PC-3 (cell line): ENCODE measurements around the gene H2AZ2. TPM values are rescaled to one million over a fixed set of nuclear protein-coding genes. Genes with fewer than 3 reads are reported as not detected.

ENCODE experiments used
- ATAC-seq: fragments of 200-7000 bp; cut with Tn5 transposase; 2 replicates; pipeline ENCODE4 v1.9.1; 2020; ENCODE audit warnings: mild to moderate bottlenecking, moderate library complexity
- BruUV-seq: library from RNA; stranded (reverse); fragments of 400-500 nt; replicated peaks from 2 replicates; lab custom pipeline; 2021; lab: Mats Ljungman, UMichigan
- CTCF ChIA-PET: fragments of 300-600 bp; sonication (Branson Sonifier 250); formaldehyde crosslinking; loops from one replicate; lab custom pipeline; 2022; ENCODE audit warnings: antibody characterized with exemption; lab: Charles Lee
- POLR2A ChIA-PET: fragments of 300-600 bp; sonication (Branson Sonifier 250); formaldehyde crosslinking; loops from one replicate; lab custom pipeline; 2022; ENCODE audit warnings: antibody characterized with exemption; ENCODE audit not compliant: unreplicated experiment; lab: Charles Lee
- DNase-seq: peaks from one replicate; pipeline ENCODE4 v3.0.0-alpha.2; 2015
- H2AFZ ChIP-seq: fragments of 300-600 bp; sonication (generic); 2 replicates; pipeline ENCODE4 v1.6.0; 2016; ENCODE audit warnings: antibody characterized with exemption, low read length
- H3F3A ChIP-seq: fragments of 300-600 bp; sonication (generic); one replicate; pipeline ENCODE4 v1.6.0; 2017; ENCODE audit warnings: antibody characterized with exemption, low read length, control low read depth, mild to moderate bottlenecking; ENCODE audit not compliant: unreplicated experiment
- H3K27ac ChIP-seq: fragments of 300-600 bp; sonication (generic); 2 replicates; pipeline ENCODE4 v1.5.1; 2016; ENCODE audit warnings: mild to moderate bottlenecking, low read length
- H3K27me3 ChIP-seq: fragments of 300-600 bp; sonication (generic); 2 replicates; pipeline ENCODE4 v1.6.1; 2016; ENCODE audit warnings: low read length, mixed read lengths
- H3K36me3 ChIP-seq: fragments of 300-600 bp; sonication (generic); 2 replicates; pipeline ENCODE4 v1.6.1; 2016; ENCODE audit warnings: low read depth, mixed run types, low read length, mixed read lengths
- H3K4me1 ChIP-seq: fragments of 300-600 bp; sonication (generic); 2 replicates; pipeline ENCODE4 v1.5.1; 2016; ENCODE audit warnings: low read length; ENCODE audit not compliant: insufficient read depth
- H3K4me2 ChIP-seq: fragments of 300-600 bp; sonication (generic); 2 replicates; pipeline ENCODE4 v1.6.0; 2016; ENCODE audit warnings: low read length
- H3K4me3 ChIP-seq: fragments of 300-600 bp; sonication (generic); 2 replicates; pipeline ENCODE4 v1.5.1; 2016; ENCODE audit warnings: mild to moderate bottlenecking, low read length, mixed read lengths
- H3K79me2 ChIP-seq: fragments of 300-600 bp; sonication (generic); 2 replicates; pipeline ENCODE4 v1.6.1; 2017; ENCODE audit warnings: low read length, mixed read lengths
- H3K9ac ChIP-seq: fragments of 300-600 bp; sonication (generic); 2 replicates; pipeline ENCODE4 v1.6.0; 2016; ENCODE audit warnings: mild to moderate bottlenecking, low read length
- H3K9me2 ChIP-seq: fragments of 300-600 bp; sonication (generic); replicated peaks from 2 replicates; pipeline ENCODE4 v1.6.1; 2016; ENCODE audit warnings: mixed run types, low read length, mixed read lengths
- H3K9me3 ChIP-seq: fragments of 300-600 bp; sonication (generic); 2 replicates; pipeline ENCODE4 v1.6.1; 2016; ENCODE audit warnings: low read length, mixed read lengths
- H4K20me1 ChIP-seq: fragments of 300-600 bp; sonication (generic); 2 replicates; pipeline ENCODE4 v1.6.1; 2016; ENCODE audit warnings: low read length, mixed read lengths
- EZH2 ChIP-seq: fragments of 300-600 bp; sonication (generic); IDR thresholded peaks from one replicate; pipeline ENCODE4 v1.6.1; 2017; ENCODE audit warnings: antibody characterized with exemption, mild to moderate bottlenecking, low read length; ENCODE audit not compliant: unreplicated experiment
- EZH2phosphoT487 ChIP-seq: fragments of 300-600 bp; sonication (generic); IDR thresholded peaks from 2 replicates; pipeline ENCODE4 v1.6.1; 2018; ENCODE audit warnings: mild to moderate bottlenecking, antibody characterized with exemption, low read length, borderline replicate concordance
- intact Hi-C: fragments of 100-400 bp; cut with micrococcal nuclease; formaldehyde crosslinking; loops from 2 replicates; pipeline ENCODE4 v1.9.0; 2023
- total RNA-seq: library from RNA; depleted of rRNA; stranded (reverse); fragments of >200 nt; gene quantifications from 2 replicates; pipeline ENCODE4 v1.2.3, GENCODE V29; 2014
- TF ChIP-seq, protein P1 (sequence below): fragments of 300-600 bp; sonication (generic); conservative IDR thresholded peaks from 2 replicates; pipeline ENCODE4 v1.5.1; 2017; ENCODE audit warnings: antibody characterized with exemption, low read depth, mild to moderate bottlenecking, low read length

H2AZ2 gene
- total RNA-seq, 1 experiment from 2014 or later: 376 TPM

DNA sequence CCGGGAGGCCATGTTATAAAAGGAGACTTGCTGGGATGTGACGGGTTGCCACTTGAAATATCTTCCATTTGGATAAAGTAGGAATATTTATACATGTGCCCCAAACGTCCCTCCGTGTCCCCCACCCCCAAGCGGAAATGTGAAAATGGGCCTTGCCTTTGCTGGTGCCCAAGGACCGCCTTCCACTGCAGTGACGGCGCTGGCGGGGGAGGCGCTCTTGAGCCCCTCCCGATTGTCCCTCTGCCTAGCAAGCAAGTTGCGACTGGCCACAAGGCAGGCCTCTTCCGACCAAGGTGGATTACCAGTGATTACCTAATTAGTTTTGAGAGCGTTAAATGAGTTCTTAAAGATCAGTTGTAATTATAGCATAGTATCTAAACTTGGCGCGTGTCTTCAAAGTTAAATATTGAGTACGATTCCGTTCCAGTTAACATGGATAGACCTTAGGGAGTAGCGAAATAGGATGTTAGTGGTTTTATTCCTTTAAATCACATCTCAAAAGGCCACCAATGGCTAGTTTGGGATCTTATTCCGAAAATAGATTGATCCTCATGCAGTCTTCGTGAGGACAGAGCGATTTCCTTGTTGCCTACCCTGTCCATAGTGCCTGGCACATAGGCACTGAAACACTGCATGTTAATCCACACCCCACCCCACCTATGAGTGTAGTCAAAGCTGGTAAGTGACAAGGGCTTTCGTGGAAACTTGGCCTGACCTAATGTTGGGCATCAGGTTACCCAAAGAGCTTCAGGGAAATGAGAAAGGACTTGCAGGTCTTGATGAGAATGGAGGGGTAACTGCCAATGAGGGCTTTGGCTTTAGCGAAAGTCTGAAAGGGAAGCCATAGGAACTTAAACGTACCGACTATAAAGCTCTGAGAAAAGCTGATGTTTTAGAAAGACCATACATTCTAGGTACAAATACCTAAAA is 50.3 kb downstream of the H2AZ2 start:
- CTCF ChIA-PET: interaction anchor here (0.6 kb wide), 1 partner anchor 339 kb away, joined by 3 read pairs; no protein-coding TSS in a partner anchor
- POLR2A ChIA-PET: interaction anchor here (0.7 kb wide), 1 partner anchor 307 kb away, joined by 3 read pairs; no protein-coding TSS in a partner anchor
- peak; percentile 52 for ATAC-seq
- H3K27me3 ChIP-seq: no peaks in the 10 kb centered on the region
- H3K4me1 ChIP-seq: peaks cover 16% of the 10 kb centered on the region
- no peaks in the 10 kb centered on the region for H3K9me2 ChIP-seq
- H4K20me1 ChIP-seq: peaks cover 40% of the 10 kb centered on the region
- TSS peak; percentile 56 for BruUV-seq
- peaks cover 46% of the 10 kb centered on the region for H3K36me3 ChIP-seq
- H3F3A ChIP-seq: peaks cover 12% of the 10 kb centered on the region
- H3K79me2 ChIP-seq: peaks cover 64% of the 10 kb centered on the region
- intact Hi-C loops: loop anchor here (2.0 to 5.0 kb wide), 3 partner anchors 50 to 209 kb away; partner anchors contain the start of gene ZMIZ2
- H3K4me2 ChIP-seq: peak overlapping the region; percentile 99
- DNase-seq: peak; percentile 83
- H2AFZ ChIP-seq: 0 out of 2 replicates have a peak overlapping the region, but pooled peaks have one; percentile 4
- TF ChIP-seq, protein P1, sequence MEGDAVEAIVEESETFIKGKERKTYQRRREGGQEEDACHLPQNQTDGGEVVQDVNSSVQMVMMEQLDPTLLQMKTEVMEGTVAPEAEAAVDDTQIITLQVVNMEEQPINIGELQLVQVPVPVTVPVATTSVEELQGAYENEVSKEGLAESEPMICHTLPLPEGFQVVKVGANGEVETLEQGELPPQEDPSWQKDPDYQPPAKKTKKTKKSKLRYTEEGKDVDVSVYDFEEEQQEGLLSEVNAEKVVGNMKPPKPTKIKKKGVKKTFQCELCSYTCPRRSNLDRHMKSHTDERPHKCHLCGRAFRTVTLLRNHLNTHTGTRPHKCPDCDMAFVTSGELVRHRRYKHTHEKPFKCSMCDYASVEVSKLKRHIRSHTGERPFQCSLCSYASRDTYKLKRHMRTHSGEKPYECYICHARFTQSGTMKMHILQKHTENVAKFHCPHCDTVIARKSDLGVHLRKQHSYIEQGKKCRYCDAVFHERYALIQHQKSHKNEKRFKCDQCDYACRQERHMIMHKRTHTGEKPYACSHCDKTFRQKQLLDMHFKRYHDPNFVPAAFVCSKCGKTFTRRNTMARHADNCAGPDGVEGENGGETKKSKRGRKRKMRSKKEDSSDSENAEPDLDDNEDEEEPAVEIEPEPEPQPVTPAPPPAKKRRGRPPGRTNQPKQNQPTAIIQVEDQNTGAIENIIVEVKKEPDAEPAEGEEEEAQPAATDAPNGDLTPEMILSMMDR: peak; percentile 55
- TF ChIP-seq EZH2 (no peak), EZH2phosphoT487 (no peak)
- H3K9ac ChIP-seq: peak overlapping the region; percentile 99
- H3K9me3 ChIP-seq: no peaks in the 10 kb centered on the region
- peak overlapping the region; percentile 95 for H3K27ac ChIP-seq
- peak overlapping the region; percentile 92 for H3K4me3 ChIP-seq

DNA sequence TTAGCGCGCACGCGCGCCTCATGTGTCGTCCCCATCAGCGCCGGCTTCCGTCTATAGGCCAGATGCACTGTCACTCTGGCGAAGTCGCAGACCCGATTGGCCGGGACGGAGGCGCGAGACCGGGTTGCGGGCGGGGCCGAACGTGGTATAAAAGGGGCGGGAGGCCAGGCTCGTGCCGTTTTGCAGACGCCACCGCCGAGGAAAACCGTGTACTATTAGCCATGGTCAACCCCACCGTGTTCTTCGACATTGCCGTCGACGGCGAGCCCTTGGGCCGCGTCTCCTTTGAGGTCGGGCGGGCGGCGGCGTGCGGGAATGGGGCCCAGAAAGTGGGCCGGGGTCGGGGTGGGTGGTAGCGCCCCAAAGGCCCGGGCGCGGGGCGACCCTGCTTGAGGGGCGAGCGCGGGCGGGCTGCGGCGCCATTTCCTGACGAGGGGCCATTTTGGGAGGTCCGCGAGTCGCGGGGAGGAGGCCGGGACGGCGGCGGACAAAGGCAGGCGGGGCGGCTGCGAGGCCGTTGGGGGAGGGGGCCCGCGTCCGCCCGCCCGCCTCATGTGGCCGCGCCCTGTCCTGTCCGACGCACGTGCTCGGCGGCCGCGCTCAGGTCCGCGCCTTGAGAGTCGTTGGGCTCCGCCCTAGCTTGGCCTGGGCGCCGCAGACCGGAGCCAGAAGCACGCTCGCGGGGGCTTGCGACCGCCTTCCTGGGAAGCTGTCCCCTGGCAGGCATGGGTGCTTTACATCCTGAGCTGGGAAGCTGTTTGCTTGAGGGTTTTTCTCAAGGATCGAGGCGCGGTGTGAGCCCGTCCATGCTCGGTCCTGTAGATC is 51.2 kb downstream of the H2AZ2 start, which contains the start of gene PPIA:
Gene PPIA (plus strand): TSS at position 178 of the 825 bp plus-strand sequence. CDS start 44 bp downstream, at position 222.
- H3K27me3 ChIP-seq: no peaks in the 10 kb centered on the region
- H3K4me3 ChIP-seq: peak within 1 kb of the TSS; percentile 92
- H4K20me1 ChIP-seq: peaks cover 34% of the 10 kb centered on the region
- TF ChIP-seq, protein P1: no peak
- no peak for TF ChIP-seq EZH2
- TF ChIP-seq EZH2phosphoT487: no peak
- no peaks in the 10 kb centered on the region for H3K9me2 ChIP-seq
- H2AFZ ChIP-seq: peak within 1 kb of the TSS; percentile 95
- no peaks in the 10 kb centered on the region for H3K9me3 ChIP-seq
- H3K4me2 ChIP-seq: peak within 1 kb of the TSS; percentile 99
- H3F3A ChIP-seq: peaks cover 3% of the 10 kb centered on the region
- ATAC-seq (peak; percentile 89), DNase-seq (peak; percentile 98)
- peaks cover 37% of the 10 kb centered on the region for H3K36me3 ChIP-seq
- BruUV-seq: no TSS peak
- peak within 1 kb of the TSS; percentile 95 for H3K27ac ChIP-seq
- CTCF ChIA-PET: interaction anchor here (0.6 kb wide), 1 partner anchor 340 kb away, joined by 3 read pairs; no protein-coding TSS in a partner anchor
- POLR2A ChIA-PET: no interaction called here
- H3K4me1 ChIP-seq: peaks cover 16% of the 10 kb centered on the region
- intact Hi-C loops: loop anchor here (1.0 to 5.0 kb wide), 4 partner anchors 49 to 208 kb away; partner anchors contain the start of genes H2AZ2 and ZMIZ2
- H3K79me2 ChIP-seq: peaks cover 63% of the 10 kb centered on the region
- peak within 1 kb of the TSS; percentile 99 for H3K9ac ChIP-seq
